GM20000 (cell line): Measurements from ENCODE around the gene MAP1S.

Experiments used
- DNase-seq: peaks from one replicate; pipeline ENCODE4 v3.0.0; 2012; ENCODE audit warnings: low spot score
- TF ChIP-seq, protein P1 (sequence below): IDR thresholded peaks from 2 replicates; pipeline ENCODE4 v1.5.1; 2012; ENCODE audit warnings: mild to moderate bottlenecking, control low read depth; ENCODE audit errors: extremely low read depth, missing control alignments

Gene MAP1S

DNA sequence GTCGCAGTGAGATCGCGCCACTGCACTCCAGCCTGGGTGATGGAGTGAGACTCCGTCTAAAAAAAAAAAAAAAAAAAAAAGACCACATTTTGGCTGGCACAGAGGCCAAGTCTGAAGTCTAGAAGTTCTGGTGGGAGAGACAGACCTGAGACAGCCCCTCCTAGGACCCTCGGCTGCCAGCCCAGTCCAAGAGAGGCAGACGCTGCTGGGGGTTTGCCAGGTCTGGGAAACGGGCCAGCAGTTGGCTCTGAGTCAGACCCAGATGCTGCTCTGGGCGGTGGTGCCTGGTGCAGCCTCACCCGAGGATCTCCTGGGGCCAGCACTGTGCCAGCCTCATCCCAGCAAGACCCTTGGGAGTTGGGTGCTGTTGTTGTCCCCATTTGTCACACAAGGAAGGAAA is 37.8 kb downstream of the MAP1S start:
- DNase-seq = no peak
- TF ChIP-seq, protein P1, sequence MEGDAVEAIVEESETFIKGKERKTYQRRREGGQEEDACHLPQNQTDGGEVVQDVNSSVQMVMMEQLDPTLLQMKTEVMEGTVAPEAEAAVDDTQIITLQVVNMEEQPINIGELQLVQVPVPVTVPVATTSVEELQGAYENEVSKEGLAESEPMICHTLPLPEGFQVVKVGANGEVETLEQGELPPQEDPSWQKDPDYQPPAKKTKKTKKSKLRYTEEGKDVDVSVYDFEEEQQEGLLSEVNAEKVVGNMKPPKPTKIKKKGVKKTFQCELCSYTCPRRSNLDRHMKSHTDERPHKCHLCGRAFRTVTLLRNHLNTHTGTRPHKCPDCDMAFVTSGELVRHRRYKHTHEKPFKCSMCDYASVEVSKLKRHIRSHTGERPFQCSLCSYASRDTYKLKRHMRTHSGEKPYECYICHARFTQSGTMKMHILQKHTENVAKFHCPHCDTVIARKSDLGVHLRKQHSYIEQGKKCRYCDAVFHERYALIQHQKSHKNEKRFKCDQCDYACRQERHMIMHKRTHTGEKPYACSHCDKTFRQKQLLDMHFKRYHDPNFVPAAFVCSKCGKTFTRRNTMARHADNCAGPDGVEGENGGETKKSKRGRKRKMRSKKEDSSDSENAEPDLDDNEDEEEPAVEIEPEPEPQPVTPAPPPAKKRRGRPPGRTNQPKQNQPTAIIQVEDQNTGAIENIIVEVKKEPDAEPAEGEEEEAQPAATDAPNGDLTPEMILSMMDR = no peak

GRCh38 chr19:17758515-17758914 is 39.2 kb downstream of the MAP1S start:
- TF ChIP-seq, protein P1 = no peak
- DNase-seq = no peak

GRCh38 chr19:17761148-17761547 is 41.9 kb downstream of the MAP1S start:
- DNase-seq = no peak
- TF ChIP-seq, protein P1 = no peak

- DNase-seq = no peak
- TF ChIP-seq, protein P1 = no peak
Measured at GRCh38 chr19:17762505-17763229, 43.4 kb downstream of the MAP1S start.

DNA sequence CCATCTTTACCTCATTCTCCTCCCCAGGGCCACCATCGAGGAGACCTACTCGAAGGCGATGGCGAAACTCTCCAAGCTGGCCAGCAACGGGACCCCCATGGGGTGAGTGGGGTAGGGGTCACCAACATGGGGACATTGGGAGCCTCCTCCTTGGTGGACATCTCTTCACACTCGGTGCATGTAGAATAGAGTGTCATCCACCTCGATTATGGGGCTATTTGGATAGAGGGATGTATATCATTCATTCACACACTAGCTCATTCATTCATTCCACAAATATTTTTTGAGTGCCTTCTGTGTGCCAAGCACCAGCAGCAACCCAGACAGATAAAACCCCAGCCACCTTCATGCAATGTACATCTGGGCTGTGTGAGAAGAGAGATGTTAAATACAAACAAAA is 45.1 kb downstream of the MAP1S start:
- TF ChIP-seq, protein P1 = no peak
- no peak for DNase-seq

GRCh38 chr19:17765069-17765618 is 45.9 kb downstream of the MAP1S start:
- no peak for DNase-seq
- TF ChIP-seq, protein P1 = no peak

DNA sequence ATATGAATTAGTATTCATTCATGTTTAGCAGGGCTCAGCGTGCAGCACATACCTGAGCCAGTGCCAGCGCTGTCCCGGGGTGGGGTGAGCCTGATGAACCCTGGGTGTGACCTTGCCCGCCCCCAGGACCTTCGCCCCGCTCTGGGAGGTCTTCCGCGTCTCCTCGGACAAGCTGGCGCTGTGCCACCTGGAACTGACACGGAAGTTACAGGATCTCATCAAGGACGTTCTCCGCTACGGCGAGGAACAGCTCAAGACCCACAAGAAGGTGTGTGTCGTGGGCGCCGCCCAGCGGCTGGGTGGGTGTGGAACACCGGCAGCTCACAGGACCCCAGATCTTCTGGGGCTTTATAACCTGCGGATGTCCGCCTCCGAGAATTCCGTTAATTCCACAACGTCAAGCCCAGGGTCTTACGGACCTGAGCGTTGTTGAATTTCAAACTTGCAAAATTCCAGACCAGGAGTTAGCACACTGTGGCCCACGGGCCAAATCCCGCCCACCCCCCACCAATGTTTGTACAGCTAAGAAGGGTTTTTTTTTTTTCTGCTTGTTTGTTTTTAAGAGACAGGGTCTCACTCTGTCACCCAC is 47.4 kb downstream of the MAP1S start:
- TF ChIP-seq, protein P1 = peak; percentile 84
- DNase-seq = no peak
